HG02884 (cell line): ENCODE data around the gene FRY.

Experiments
- ATAC-seq: cut with Tn5 transposase; IDR thresholded peaks from one replicate; pipeline ENCODE4 v1.9.1; 2021; ENCODE audit warnings: mild to moderate bottlenecking, moderate library complexity; ENCODE audit not compliant: unreplicated experiment

The FRY gene

DNA sequence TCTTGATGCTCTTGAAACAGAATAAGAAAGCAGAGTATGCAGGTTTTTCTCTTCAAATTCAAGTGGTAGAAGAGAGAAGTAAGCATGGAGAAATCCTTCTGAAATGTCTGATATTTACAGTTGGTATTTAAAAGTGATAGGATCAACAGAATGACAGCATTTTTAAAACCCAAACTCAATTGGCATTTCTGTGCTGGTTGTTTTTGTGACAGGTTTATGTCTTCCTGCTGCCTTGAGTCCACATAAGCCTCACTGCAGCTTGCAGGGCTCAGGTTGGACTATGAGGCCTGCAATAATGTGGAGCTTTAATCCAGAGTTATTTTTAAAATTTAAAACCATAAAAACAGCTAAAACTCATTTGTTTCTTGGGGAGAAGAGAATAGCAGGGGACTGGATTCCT, 178.5 kb downstream of the FRY start:
- ATAC-seq: no peak

DNA sequence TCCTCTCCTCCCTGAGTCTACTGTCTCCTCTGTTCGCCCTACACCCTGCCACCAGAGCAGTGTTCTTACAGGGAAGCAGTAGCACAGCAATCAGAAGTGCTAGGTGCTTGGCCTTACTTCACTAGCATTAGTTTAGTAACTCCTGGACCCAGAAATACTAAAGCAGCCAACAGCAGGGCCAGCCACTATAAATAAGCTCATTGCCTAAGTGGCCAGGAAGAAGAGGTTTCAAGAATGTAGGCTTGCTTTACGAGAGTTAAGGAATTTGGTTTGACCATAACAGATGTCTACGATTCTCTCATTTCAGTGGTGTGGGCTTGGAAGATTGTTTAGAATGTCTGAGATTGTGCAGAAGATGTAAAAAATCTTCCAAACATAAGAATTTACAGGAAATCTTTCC, 180.2 kb downstream of the FRY start:
- ATAC-seq: no peak

GRCh38 chr13:32212421-32212820, 180.8 kb downstream of the FRY start:
- ATAC-seq: no peak

GRCh38 chr13:32213626-32214025, 182.1 kb downstream of the FRY start:
- no peak for ATAC-seq

DNA sequence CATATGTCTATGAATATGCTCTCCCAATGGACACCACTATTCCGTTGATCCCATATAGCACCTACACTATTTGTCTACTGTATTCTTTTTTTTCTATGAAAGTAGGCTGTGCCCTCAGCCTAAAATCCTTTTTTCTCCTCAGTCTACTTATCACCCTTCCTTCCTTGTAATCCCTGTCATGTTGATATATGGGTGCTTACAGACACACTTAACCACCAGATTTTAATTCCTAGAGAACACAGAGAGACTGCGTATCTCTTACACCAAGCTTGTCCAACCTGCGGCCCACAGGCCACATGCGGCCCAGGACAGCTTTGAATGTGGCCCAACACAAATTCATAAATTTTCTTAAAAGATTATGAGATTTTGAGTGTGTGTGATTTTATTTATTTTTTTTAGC, 182.5 kb downstream of the FRY start:
- no peak for ATAC-seq

GRCh38 chr13:32216281-32216680, 184.7 kb downstream of the FRY start:
- no peak for ATAC-seq

GRCh38 chr13:32222046-32222676, 190.6 kb downstream of the FRY start:
- no peak for ATAC-seq

DNA sequence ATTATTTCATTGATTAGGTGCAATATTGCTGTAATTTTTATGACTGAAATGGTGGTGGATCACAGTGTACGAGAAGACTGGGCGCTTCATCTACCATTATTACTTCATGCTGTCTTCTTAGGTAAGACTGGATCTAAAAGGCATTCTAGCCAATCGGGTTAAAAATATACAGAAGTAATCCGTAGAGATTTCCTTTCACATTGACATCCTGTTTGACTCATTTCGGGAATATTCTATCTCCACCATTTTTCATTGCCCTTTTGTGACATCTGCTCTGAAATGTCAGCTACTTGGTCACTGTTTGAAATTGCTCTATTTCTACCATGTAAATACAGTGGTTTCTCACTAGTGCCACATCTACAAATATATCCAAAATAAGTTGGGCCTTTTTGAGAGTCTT, 193.3 kb downstream of the FRY start:
- ATAC-seq: no peak

DNA sequence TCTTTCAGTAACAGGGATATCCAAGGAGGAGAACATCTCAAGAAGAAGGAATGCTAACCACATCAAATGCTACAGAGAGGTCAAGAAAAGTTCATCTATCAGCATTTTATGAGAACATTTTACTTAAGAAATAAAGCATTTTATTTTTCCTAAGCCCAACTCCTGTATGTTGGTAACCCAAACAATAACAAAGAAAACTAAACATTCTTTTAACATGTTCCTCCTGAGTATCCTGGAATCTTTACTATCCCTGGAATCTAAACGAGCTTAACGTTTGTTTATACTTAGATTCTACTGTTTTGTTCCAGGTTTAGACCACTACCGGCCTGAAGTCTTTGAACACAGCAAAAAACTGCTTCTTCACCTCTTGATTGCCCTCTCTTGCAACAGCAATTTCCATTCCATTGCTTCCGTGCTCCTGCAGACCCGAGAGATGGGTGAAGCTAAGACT, 193.9 kb downstream of the FRY start:
- no peak for ATAC-seq

DNA sequence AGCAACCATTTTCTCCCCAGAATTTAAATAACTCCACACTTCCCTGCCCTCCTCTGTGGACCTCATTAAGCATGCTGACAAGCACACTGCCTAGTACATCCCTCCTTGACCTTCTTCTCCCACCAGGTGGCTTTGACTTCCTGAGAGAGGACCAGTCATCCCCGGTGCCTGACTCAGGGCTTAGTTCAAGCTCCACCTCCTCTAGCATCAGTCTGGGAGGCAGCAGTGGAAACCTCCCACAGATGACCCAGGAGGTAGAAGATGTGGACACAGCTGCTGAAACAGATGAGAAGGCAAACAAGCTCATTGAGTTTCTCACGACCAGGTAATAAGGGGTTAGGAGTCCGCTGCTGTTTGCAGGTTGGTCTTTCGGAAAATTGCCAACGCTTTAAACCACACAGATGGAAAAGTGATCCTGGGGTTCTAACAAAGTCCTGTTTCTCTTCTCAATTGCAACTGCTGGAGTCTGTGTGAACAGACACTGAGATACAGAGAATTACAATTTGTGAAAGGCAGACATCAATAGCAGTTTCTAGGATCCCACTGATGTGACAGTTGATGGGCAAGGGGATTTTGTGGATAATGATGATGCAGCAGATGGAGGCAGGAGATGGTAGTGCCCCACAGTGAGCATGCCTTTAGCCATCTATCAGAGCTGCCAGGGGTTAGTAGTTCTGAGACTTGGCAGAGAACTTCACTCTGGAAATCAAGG, 196.9 kb downstream of the FRY start:
- ATAC-seq: no peak

DNA sequence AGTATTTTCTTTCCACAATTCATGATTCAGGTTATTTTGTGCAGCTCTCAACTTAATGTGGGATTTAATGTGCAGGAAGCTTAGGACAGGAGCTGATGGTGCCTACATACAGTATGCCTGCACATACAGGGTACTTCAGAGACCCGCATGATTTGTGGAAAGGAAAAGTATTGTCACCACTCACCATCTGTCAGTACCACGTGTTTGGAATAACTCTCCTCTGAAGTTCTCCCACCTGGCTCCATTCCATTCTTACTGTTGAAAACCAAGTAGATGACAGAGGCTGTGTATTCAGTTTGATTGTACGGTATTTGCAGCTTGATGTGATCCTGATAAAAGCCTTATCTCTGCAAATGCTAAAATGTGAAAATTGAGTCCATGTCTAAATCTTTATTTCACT, 197.9 kb downstream of the FRY start:
- ATAC-seq: no peak

DNA sequence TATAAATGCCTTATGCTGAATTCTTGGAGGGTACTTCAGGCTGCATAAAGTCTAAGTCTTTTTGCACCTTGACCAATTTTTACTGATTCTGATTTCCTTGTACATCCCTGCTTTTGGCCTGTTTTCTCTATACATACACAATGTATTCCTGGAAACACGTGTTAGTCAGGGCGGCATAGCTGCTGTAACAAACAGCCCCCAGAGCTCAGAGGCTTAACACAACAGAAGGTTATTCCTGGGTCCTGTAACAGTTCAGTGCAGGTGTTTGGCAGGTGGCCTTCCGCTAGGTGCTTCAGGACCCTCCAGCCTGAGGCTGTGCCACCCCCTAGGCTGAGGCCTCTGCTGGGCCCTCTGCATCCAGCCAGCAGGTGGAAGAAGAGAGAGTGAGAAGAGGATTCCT, 200.7 kb downstream of the FRY start:
- ATAC-seq: no peak

DNA sequence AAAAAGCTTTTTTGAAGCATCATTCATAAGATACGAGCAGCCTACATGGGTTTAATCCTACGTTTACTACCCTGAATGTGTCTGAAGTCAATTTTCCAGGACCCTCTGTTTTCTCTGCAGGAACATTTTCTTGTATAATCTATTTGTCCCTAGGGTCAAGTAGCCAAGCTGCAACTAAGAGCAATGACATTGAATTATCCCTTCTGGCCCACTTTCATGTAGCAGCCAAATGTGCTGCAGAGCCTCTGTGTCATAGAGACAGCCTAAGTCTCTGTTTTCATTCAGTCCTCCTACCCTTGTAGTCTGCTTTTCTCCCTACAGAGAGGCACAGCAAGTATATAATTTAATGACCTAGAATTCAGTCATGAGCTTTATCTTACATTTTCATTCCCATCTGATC, 201.5 kb downstream of the FRY start:
- ATAC-seq: no peak

DNA sequence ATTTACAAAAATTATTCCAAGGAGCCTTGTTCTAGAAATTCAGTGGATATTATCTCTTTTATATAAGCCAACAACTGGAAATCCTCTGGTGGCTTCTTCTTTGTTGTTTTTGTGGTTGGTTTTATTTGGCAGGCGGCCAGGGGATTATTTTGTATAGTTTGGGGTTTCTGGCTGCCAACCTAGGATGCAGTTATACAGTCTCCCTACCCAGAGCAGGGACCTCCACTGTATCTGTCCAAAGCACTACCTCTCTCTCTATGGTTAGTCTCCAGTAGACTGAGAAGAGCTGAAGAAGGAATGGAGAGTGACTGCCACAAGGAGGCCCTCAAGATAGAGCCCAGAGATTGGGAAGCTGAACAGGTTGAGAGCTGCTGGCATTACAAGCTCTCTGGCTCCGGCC, 203.3 kb downstream of the FRY start:
- no peak for ATAC-seq

GRCh38 chr13:32237681-32238080, 206.1 kb downstream of the FRY start:
- ATAC-seq: no peak

GRCh38 chr13:32243695-32244094, 212.1 kb downstream of the FRY start:
- ATAC-seq: no peak

- no peak for ATAC-seq
Observed at GRCh38 chr13:32245555-32245954, 214.0 kb downstream of the FRY start.

- peak; percentile 86 for ATAC-seq
Observed at GRCh38 chr13:32246468-32246867, 214.9 kb downstream of the FRY start.

DNA sequence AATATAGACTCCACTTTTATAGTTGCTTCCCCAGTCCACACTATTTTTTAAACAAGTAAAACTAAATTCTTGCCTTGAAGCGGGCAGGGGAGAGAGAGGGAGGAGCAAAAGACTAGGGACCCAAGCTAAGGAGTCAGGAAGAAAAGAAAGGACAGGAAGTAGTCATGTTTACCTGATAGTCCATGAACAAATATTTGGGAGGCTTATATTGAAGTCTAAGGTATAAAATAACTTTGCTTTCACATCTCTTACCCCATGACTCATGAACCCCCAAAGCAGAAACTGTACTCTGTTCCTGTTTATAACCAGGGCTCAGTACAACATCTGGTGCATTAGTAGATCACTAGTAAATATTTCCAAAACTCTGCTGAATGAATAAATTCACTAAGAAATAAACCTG, 216.3 kb downstream of the FRY start:
- no peak for ATAC-seq

DNA sequence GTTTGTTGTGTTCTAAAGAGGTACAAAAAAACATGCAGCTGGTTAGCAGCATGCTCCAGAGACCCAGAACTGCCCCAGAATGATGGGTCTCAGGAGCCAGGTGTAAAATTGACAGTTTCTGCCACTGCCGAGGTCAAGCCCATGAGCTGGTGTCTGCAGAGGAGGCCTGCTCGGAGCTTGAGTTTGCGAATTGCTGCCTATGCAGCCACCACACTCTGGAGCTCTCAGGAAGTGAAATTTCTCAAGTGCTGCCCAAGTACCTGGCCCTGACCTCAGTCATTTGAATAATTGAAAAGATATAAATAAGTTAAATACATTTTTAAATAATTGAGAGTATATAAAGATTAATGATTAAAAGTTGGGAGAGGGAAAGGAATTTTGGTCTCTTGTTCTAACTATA, 217.2 kb downstream of the FRY start:
- ATAC-seq: no peak

- ATAC-seq: no peak
Observed at GRCh38 chr13:32252812-32253438, 221.4 kb downstream of the FRY start.

- ATAC-seq: no peak
Observed at GRCh38 chr13:32253911-32254399, 222.4 kb downstream of the FRY start.
